Astrocyte (in vitro differentiated cells and primary cell): ENCODE results near the gene NUP58. TPM values are rescaled to one million over a fixed set of nuclear protein-coding genes. Genes with fewer than 3 reads are reported as not detected.

Source experiments
- DNase-seq: peaks from one replicate; pipeline ENCODE4 v3.0.0-alpha.2; 2010; ENCODE audit warnings: low read depth
- FAIRE-seq: peaks from 2 replicates; lab custom pipeline; 2011; peaks lifted over from hg19 to GRCh38; lab: Jason Lieb, UNC
- H2AFZ ChIP-seq: 2 replicates; pipeline ENCODE4 v1.6.0; 2012; ENCODE audit warnings: low read depth, low read length, inconsistent platforms
- H3K27ac ChIP-seq: 2 replicates; pipeline ENCODE4 v1.5.1; 2011; ENCODE audit warnings: low read depth, low read length, inconsistent platforms
- H3K27me3 ChIP-seq: 2 replicates; pipeline ENCODE4 v1.6.0; 2011; ENCODE audit warnings: low read length, inconsistent platforms; ENCODE audit not compliant: insufficient read depth
- H3K36me3 ChIP-seq: 2 replicates; pipeline ENCODE4 v1.5.1; 2011; ENCODE audit warnings: low read length, inconsistent platforms; ENCODE audit not compliant: insufficient read depth
- H3K4me1 ChIP-seq: 2 replicates; pipeline ENCODE4 v1.5.1; 2011; ENCODE audit warnings: low read length, inconsistent platforms; ENCODE audit not compliant: insufficient read depth
- H3K4me2 ChIP-seq: 2 replicates; pipeline ENCODE4 v1.6.0; 2012; ENCODE audit warnings: low read length, inconsistent platforms
- H3K4me3 ChIP-seq: 2 replicates; pipeline ENCODE4 v1.5.1; 2011; ENCODE audit warnings: low read depth, mild to moderate bottlenecking, low read length, inconsistent platforms; ENCODE audit not compliant: insufficient read depth
- H3K79me2 ChIP-seq: 2 replicates; pipeline ENCODE4 v1.6.0; 2012; ENCODE audit warnings: mild to moderate bottlenecking, low read length, inconsistent platforms; ENCODE audit not compliant: insufficient read depth
- H3K9ac ChIP-seq: 2 replicates; pipeline ENCODE4 v1.6.0; 2012; ENCODE audit warnings: mild to moderate bottlenecking, low read length, inconsistent platforms
- H3K9me3 ChIP-seq: 2 replicates; pipeline ENCODE4 v1.5.1; 2012; ENCODE audit warnings: low read depth, mild to moderate bottlenecking, low read length, inconsistent platforms; ENCODE audit not compliant: insufficient read depth
- H4K20me1 ChIP-seq: 2 replicates; pipeline ENCODE4 v1.6.0; 2012; ENCODE audit warnings: low read length, inconsistent platforms; ENCODE audit not compliant: insufficient read depth
- H3K27ac Mint-ChIP-seq: one replicate; pipeline ENCODE4 v1.8.0; 2021; ENCODE audit warnings: mild to moderate bottlenecking, mixed read lengths; ENCODE audit not compliant: unreplicated experiment
- H3K27me3 Mint-ChIP-seq: one replicate; pipeline ENCODE4 v1.8.0; 2021; ENCODE audit warnings: low read depth, mixed read lengths; ENCODE audit not compliant: unreplicated experiment
- H3K36me3 Mint-ChIP-seq: one replicate; pipeline ENCODE4 v1.8.0; 2021; ENCODE audit warnings: low read depth, mixed read lengths; ENCODE audit not compliant: unreplicated experiment
- H3K4me1 Mint-ChIP-seq: one replicate; pipeline ENCODE4 v1.8.0; 2021; ENCODE audit warnings: low read depth, mixed read lengths; ENCODE audit not compliant: unreplicated experiment
- H3K4me3 Mint-ChIP-seq: one replicate; pipeline ENCODE4 v1.8.0; 2021; ENCODE audit warnings: mild to moderate bottlenecking, moderate library complexity, mixed read lengths; ENCODE audit not compliant: unreplicated experiment
- H3K9me3 Mint-ChIP-seq: one replicate; pipeline ENCODE4 v1.8.0; 2021; ENCODE audit warnings: mild to moderate bottlenecking, mixed read lengths; ENCODE audit not compliant: unreplicated experiment
- CTCF ChIP-seq: IDR thresholded peaks from 2 replicates; pipeline ENCODE4 v1.5.1; 2011; ENCODE audit warnings: low read depth, mild to moderate bottlenecking, inconsistent platforms, low read length, moderate library complexity; ENCODE audit not compliant: insufficient read depth
- EZH2 ChIP-seq: IDR thresholded peaks from 2 replicates; pipeline ENCODE4 v1.6.1; 2012; ENCODE audit warnings: mild to moderate bottlenecking, low read length, inconsistent platforms; ENCODE audit not compliant: insufficient read depth
- total RNA-seq: library from RNA; stranded (reverse); gene quantifications from 2 replicates; pipeline ENCODE4 v1.2.1, GENCODE V29; 2021

NUP58 gene
- total RNA-seq, 1 donor from 2014 or later, result 53.2 TPM

GRCh38 chr13:25286308-25286968 is 15.0 kb upstream of the NUP58 start:
- peak overlapping the region; percentile 98 for H2AFZ ChIP-seq
- H3K79me2 ChIP-seq, result peaks cover 57% of the 10 kb centered on the region
- H3K27ac Mint-ChIP-seq, result peak overlapping the region; percentile 87

GRCh38 chr13:25286969-25287961 is 14.2 kb upstream of the NUP58 start, which contains the start of gene MTMR6:
TSS of gene MTMR6 (minus strand) at chr13:25287488. CDS start at chr13:25287247, 241 bp downstream.
- Histone ChIP-seq H3K27ac (peak within 1 kb of the TSS; percentile 91), H3K79me2 (peaks cover 49% of the 10 kb centered on the region), H3K9ac (peak within 1 kb of the TSS; percentile 98), H3K4me3 (peak within 1 kb of the TSS; percentile 98), H3K4me1 (no peaks in the 10 kb centered on the region), H3K27me3 (peaks cover 4% of the 10 kb centered on the region), H4K20me1 (peaks cover 8% of the 10 kb centered on the region), H2AFZ (peak within 1 kb of the TSS; percentile 98), H3K9me3 (no peaks in the 10 kb centered on the region), H3K36me3 (no peaks in the 10 kb centered on the region), H3K4me2 (peak within 1 kb of the TSS; percentile 96)
- FAIRE-seq (peak; percentile 54), DNase-seq (peak; percentile 61)
- TF ChIP-seq EZH2, result no peak
- TF ChIP-seq CTCF, result peak; percentile 73
- peaks cover 6% of the 10 kb centered on the region for H3K4me1 Mint-ChIP-seq
- no peaks in the 10 kb centered on the region for H3K27me3 Mint-ChIP-seq
- no peaks in the 10 kb centered on the region for H3K9me3 Mint-ChIP-seq
- H3K27ac Mint-ChIP-seq, result peak within 1 kb of the TSS; percentile 87
- H3K36me3 Mint-ChIP-seq, result peaks cover 1% of the 10 kb centered on the region
- peak within 1 kb of the TSS; percentile 99 for H3K4me3 Mint-ChIP-seq

More at GRCh38 chr13:25286308-25286968, 15.0 kb upstream of the NUP58 start:
- H3K4me1 Mint-ChIP-seq, result peaks cover 6% of the 10 kb centered on the region
- Histone ChIP-seq H3K4me3 (peak overlapping the region; percentile 98), H4K20me1 (peaks cover 15% of the 10 kb centered on the region), H3K9me3 (no peaks in the 10 kb centered on the region), H3K27ac (peak overlapping the region; percentile 91), H3K9ac (peak overlapping the region; percentile 98), H3K4me1 (no peaks in the 10 kb centered on the region), H3K4me2 (peak overlapping the region; percentile 96), H3K27me3 (peaks cover 3% of the 10 kb centered on the region), H3K36me3 (no peaks in the 10 kb centered on the region)
- H3K36me3 Mint-ChIP-seq, result peaks cover 1% of the 10 kb centered on the region
- DNase-seq (peak; percentile 42), FAIRE-seq (peak; percentile 45)
- no peaks in the 10 kb centered on the region for H3K9me3 Mint-ChIP-seq
- no peak for TF ChIP-seq EZH2
- TF ChIP-seq CTCF, result no peak
- H3K27me3 Mint-ChIP-seq, result no peaks in the 10 kb centered on the region
- H3K4me3 Mint-ChIP-seq, result peak overlapping the region; percentile 99
